ENCODE data around the gene MACO1. TPM values are rescaled to one million over a fixed set of nuclear protein-coding genes. Genes with fewer than 3 reads are reported as not detected.

Gene MACO1
- total RNA-seq, 1 experiment from 2014 or later: 9.8 TPM

- Histone ChIP-seq H3K4me2 (ENCODE audit: low read length) (no peak overlapping the region), H3K36me3 (ENCODE audit: control insufficient read depth in 1 of 2, insufficient read depth in 2 of 2, low read length in 2 of 2) (no peaks in the 10 kb centered on the region), H3K27me3 (ENCODE audit: insufficient read depth, low read length) (no peaks in the 10 kb centered on the region), H3K9me2 (ENCODE audit: insufficient read depth) (no peaks in the 10 kb centered on the region), H3K79me2 (ENCODE audit: insufficient read depth, low read length) (no peaks in the 10 kb centered on the region), H2AFZ (ENCODE audit: low read depth, low read length, poor library complexity, severe bottlenecking) (no peak overlapping the region), H3K4me3 (replicated peaks in 1 of 2; ENCODE audit: low read depth in 1 of 2, low read length in 2 of 2) (no peak overlapping the region), H3K4me1 (ENCODE audit: control insufficient read depth in 1 of 2, insufficient read depth in 2 of 2, low read length in 2 of 2) (peaks cover 0 to 5% of the 10 kb centered on the region in 2 experiments; a peak in 1 of 4 replicates), H3K27ac (ENCODE audit: low read depth, low read length) (no peak overlapping the region), H3K9me3 (ENCODE audit: control insufficient read depth in 1 of 2, insufficient read depth in 1 of 2, low read depth in 1 of 2, low read length in 2 of 2) (no peaks in the 10 kb centered on the region), H4K20me1 (ENCODE audit: insufficient read depth) (no peaks in the 10 kb centered on the region), H3K9ac (ENCODE audit: low read length) (no peak overlapping the region)
- intact Hi-C loops (cut with micrococcal nuclease): no loop called here
- ChIA-PET RAD21 (ENCODE audit: low non-redundant PET in 1 of 2, low total read pairs in 2 of 2, uncharacterized antibody in 2 of 2, unreplicated experiment in 2 of 2) (no interaction called here), POLR2A (no interaction called here), CTCF (no interaction called here)
- TF ChIP-seq REST (IDR thresholded peaks at IDR 0.05; ENCODE audit: low read depth) (no peak), CEBPB (IDR thresholded peaks at IDR 0.05; ENCODE audit: low read depth) (no peak), YY1 (IDR thresholded peaks at IDR 0.05; ENCODE audit: extremely low read depth, insufficient replicate concordance, low read depth, low read length) (no peak), FOSL1 (IDR thresholded peaks at IDR 0.05; ENCODE audit: low read depth) (no peak), ZNF274 (IDR thresholded peaks at IDR 0.05; ENCODE audit: low read depth, low read length) (no peak), JUND (IDR thresholded peaks at IDR 0.05) (no peak), RAD21 (IDR thresholded peaks at IDR 0.05; ENCODE audit: low read depth) (no peak), ATF3 (IDR thresholded peaks at IDR 0.05) (no peak), POLR2AphosphoS5 (IDR thresholded peaks at IDR 0.05; ENCODE audit: low read depth, low read length) (no peak), TCF7L2 (IDR thresholded peaks at IDR 0.05; ENCODE audit: borderline replicate concordance, extremely low read depth, insufficient read depth, insufficient read length) (no peak), ZBTB33 (IDR thresholded peaks at IDR 0.05; ENCODE audit: extremely low read depth, insufficient replicate concordance, low read length) (no peak), ZFX (IDR thresholded peaks at IDR 0.05) (no peak), MAX (IDR thresholded peaks at IDR 0.05) (no peak), EZH2phosphoT487 (IDR thresholded peaks at IDR 0.05; ENCODE audit: borderline replicate concordance) (no peak), ELF1 (IDR thresholded peaks at IDR 0.05; ENCODE audit: borderline replicate concordance, low read depth) (no peak), POLR2A (IDR thresholded peaks at IDR 0.05; ENCODE audit: borderline replicate concordance, extremely low read depth, insufficient read depth, insufficient read length) (no peak), CTCF (IDR thresholded peaks at IDR 0.05 in 2 of 3, conservative IDR thresholded peaks at IDR 0.05 in 1 of 3; ENCODE audit: borderline replicate concordance in 1 of 3, insufficient read depth in 1 of 3, low read depth in 2 of 3, low read length in 2 of 3) (no peak), EZH2 (IDR thresholded peaks at IDR 0.05) (no peak), CBX3 (IDR thresholded peaks at IDR 0.05; ENCODE audit: low read depth) (no peak), SP1 (IDR thresholded peaks at IDR 0.05; ENCODE audit: low read depth) (no peak)
- DNase-seq (ENCODE audit: low read depth, low spot score): no peak
- BruUV-seq (replicated peaks): no TSS peak
- no peak for ATAC-seq
These were observed 15.4 kb downstream of the MACO1 start for GRCh38 chr1:25445993-25446538.
